Mesothelial cell of epicardium (in vitro differentiated cells): ENCODE measurements around the gene SDK1. TPM values are rescaled to one million over a fixed set of nuclear protein-coding genes. Genes with fewer than 3 reads are reported as not detected.

ENCODE experiments used
- DNase-seq, 2 experiments: peaks; one replicate each; pipeline ENCODE4 v3.0.0; 2021; ENCODE audit warnings: low spot score in 2 of 2; ENCODE audit not compliant: unreplicated experiment in 2 of 2
- H3K27ac Mint-ChIP-seq: 2 replicates; pipeline ENCODE4 v1.8.0; 2021; ENCODE audit warnings: mixed read lengths
- H3K27me3 Mint-ChIP-seq: 2 replicates; pipeline ENCODE4 v1.8.0; 2021; ENCODE audit warnings: low read depth, mixed read lengths
- H3K36me3 Mint-ChIP-seq: 2 replicates; pipeline ENCODE4 v1.8.0; 2021; ENCODE audit warnings: mixed read lengths
- H3K4me1 Mint-ChIP-seq: 2 replicates; pipeline ENCODE4 v1.8.0; 2021; ENCODE audit warnings: mixed read lengths
- H3K4me3 Mint-ChIP-seq: 2 replicates; pipeline ENCODE4 v1.8.0; 2021; ENCODE audit warnings: mild to moderate bottlenecking, moderate library complexity, mixed read lengths
- H3K9me3 Mint-ChIP-seq: 2 replicates; pipeline ENCODE4 v1.8.0; 2021; ENCODE audit warnings: mixed read lengths
- CTCF ChIP-seq: fragments of 200-600 bp; sonication (generic); IDR thresholded peaks from one replicate; pipeline ENCODE4 v1.5.0; 2021; ENCODE audit warnings: antibody characterized with exemption; ENCODE audit not compliant: unreplicated experiment
- total RNA-seq: library from RNA; stranded (reverse); gene quantifications from 3 replicates; pipeline ENCODE4 v1.2.1, GENCODE V29; 2021

The SDK1 gene
- total RNA-seq, 1 donor from 2014 or later: 12.8 TPM

- TF ChIP-seq CTCF: no peak
- DNase-seq: no peak
- peaks cover 3% of the 10 kb centered on the region for H3K36me3 Mint-ChIP-seq
- H3K27me3 Mint-ChIP-seq: no peaks in the 10 kb centered on the region
- H3K27ac Mint-ChIP-seq: no peak overlapping the region
- no peak overlapping the region for H3K4me3 Mint-ChIP-seq
- H3K9me3 Mint-ChIP-seq: peaks cover 8% of the 10 kb centered on the region
- no peaks in the 10 kb centered on the region for H3K4me1 Mint-ChIP-seq
Observed at GRCh38 chr7:3605222-3605621, 304.2 kb downstream of the SDK1 start.

- Mint-ChIP-seq H3K36me3 (peaks cover 3% of the 10 kb centered on the region), H3K27ac (no peak overlapping the region), H3K4me1 (no peaks in the 10 kb centered on the region), H3K9me3 (peaks cover 8% of the 10 kb centered on the region), H3K27me3 (no peaks in the 10 kb centered on the region), H3K4me3 (no peak overlapping the region)
- no peak for TF ChIP-seq CTCF
- no peak for DNase-seq
Observed at GRCh38 chr7:3606436-3606835, 305.4 kb downstream of the SDK1 start.

GRCh38 chr7:3607847-3608246 is 306.8 kb downstream of the SDK1 start:
- no peak overlapping the region for H3K27ac Mint-ChIP-seq

GRCh38 chr7:3616306-3616705 is 315.3 kb downstream of the SDK1 start:
- no peak overlapping the region for H3K27ac Mint-ChIP-seq
- H3K36me3 Mint-ChIP-seq: no peaks in the 10 kb centered on the region
- H3K27me3 Mint-ChIP-seq: no peaks in the 10 kb centered on the region
- TF ChIP-seq CTCF: no peak
- DNase-seq: no peak
- peaks cover 4% of the 10 kb centered on the region for H3K9me3 Mint-ChIP-seq
- peaks cover 14% of the 10 kb centered on the region for H3K4me1 Mint-ChIP-seq
- H3K4me3 Mint-ChIP-seq: no peak overlapping the region

More at GRCh38 chr7:3607847-3608246, 306.8 kb downstream of the SDK1 start:
- H3K9me3 Mint-ChIP-seq: peaks cover 8% of the 10 kb centered on the region
- H3K4me3 Mint-ChIP-seq: no peak overlapping the region
- H3K4me1 Mint-ChIP-seq: no peaks in the 10 kb centered on the region
- DNase-seq: no peak
- H3K36me3 Mint-ChIP-seq: peaks cover 3% of the 10 kb centered on the region
- TF ChIP-seq CTCF: no peak
- no peaks in the 10 kb centered on the region for H3K27me3 Mint-ChIP-seq

- no peak for TF ChIP-seq CTCF
- Mint-ChIP-seq H3K4me3 (no peak overlapping the region), H3K27me3 (no peaks in the 10 kb centered on the region), H3K9me3 (peaks cover 31% of the 10 kb centered on the region), H3K36me3 (peaks cover 21% of the 10 kb centered on the region), H3K27ac (no peak overlapping the region), H3K4me1 (no peaks in the 10 kb centered on the region)
- no peak for DNase-seq
Observed at GRCh38 chr7:3630081-3630480, 329.0 kb downstream of the SDK1 start.

GRCh38 chr7:3634396-3634795 is 333.3 kb downstream of the SDK1 start:
- no peaks in the 10 kb centered on the region for H3K27me3 Mint-ChIP-seq
- H3K9me3 Mint-ChIP-seq: peaks cover 28% of the 10 kb centered on the region
- H3K4me3 Mint-ChIP-seq: no peak overlapping the region
- peaks cover 2% of the 10 kb centered on the region for H3K4me1 Mint-ChIP-seq
- DNase-seq: no peak
- no peak for TF ChIP-seq CTCF
- no peak overlapping the region for H3K27ac Mint-ChIP-seq
- peaks cover 18% of the 10 kb centered on the region for H3K36me3 Mint-ChIP-seq
